GM12865 (cell line): Measurements from ENCODE around the gene RGS19.

Source experiments
- DNase-seq: peaks from one replicate; pipeline ENCODE4 v3.0.0; 2010; ENCODE audit warnings: low read depth
- H3K4me3 ChIP-seq: 2 replicates; pipeline ENCODE4 v1.5.1; 2011; ENCODE audit warnings: mild to moderate bottlenecking, low read depth, low read length, control low read depth
- TF ChIP-seq, protein P1 (sequence below): IDR thresholded peaks from 2 replicates; pipeline ENCODE4 v1.5.1; 2011; ENCODE audit warnings: low read length, control low read depth, low read depth, inconsistent platforms; ENCODE audit not compliant: insufficient read depth; ENCODE audit errors: missing control alignments

The RGS19 gene

DNA sequence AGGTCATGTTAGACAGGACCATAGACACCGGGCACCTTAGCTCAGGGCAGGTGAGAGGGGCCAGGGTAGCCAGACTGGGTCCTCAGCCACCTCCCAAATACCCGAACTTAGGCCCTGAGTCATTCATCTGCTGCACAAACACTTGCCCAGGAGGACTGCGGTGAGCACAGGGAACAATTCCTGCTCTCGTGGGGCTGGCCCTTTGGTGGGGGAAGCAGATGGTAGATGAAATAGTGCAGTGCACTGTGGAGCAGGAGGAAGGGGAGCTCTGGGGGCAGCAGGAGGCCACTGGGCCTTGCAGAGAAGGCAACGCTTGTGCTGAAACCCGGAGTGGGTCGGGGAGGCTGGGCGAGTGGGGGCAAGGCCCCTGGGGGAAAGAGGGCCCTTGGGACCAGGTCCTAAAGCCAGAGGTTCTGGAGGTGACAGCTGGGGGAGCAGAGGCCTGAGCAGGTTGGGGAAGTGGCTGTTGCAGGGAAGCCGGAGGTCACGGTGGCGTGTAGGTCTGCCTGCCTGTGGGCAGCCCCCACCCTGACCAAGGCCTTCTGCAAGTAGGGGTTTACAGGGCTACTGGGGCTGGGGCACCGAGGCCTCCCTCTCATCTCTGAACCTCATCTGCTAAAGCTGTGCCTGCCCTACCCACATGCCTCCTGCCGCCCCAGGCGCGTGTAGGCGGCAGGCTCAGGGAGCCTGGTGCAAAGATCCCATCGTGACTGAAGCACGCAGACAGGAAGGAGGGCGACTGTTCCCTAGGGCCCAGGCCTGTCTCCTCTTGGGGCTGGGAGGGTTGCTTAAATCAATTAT, 32.7 kb upstream of the RGS19 start:
- TF ChIP-seq, protein P1, sequence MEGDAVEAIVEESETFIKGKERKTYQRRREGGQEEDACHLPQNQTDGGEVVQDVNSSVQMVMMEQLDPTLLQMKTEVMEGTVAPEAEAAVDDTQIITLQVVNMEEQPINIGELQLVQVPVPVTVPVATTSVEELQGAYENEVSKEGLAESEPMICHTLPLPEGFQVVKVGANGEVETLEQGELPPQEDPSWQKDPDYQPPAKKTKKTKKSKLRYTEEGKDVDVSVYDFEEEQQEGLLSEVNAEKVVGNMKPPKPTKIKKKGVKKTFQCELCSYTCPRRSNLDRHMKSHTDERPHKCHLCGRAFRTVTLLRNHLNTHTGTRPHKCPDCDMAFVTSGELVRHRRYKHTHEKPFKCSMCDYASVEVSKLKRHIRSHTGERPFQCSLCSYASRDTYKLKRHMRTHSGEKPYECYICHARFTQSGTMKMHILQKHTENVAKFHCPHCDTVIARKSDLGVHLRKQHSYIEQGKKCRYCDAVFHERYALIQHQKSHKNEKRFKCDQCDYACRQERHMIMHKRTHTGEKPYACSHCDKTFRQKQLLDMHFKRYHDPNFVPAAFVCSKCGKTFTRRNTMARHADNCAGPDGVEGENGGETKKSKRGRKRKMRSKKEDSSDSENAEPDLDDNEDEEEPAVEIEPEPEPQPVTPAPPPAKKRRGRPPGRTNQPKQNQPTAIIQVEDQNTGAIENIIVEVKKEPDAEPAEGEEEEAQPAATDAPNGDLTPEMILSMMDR = no peak
- no peak overlapping the region for H3K4me3 ChIP-seq
- DNase-seq = no peak

DNA sequence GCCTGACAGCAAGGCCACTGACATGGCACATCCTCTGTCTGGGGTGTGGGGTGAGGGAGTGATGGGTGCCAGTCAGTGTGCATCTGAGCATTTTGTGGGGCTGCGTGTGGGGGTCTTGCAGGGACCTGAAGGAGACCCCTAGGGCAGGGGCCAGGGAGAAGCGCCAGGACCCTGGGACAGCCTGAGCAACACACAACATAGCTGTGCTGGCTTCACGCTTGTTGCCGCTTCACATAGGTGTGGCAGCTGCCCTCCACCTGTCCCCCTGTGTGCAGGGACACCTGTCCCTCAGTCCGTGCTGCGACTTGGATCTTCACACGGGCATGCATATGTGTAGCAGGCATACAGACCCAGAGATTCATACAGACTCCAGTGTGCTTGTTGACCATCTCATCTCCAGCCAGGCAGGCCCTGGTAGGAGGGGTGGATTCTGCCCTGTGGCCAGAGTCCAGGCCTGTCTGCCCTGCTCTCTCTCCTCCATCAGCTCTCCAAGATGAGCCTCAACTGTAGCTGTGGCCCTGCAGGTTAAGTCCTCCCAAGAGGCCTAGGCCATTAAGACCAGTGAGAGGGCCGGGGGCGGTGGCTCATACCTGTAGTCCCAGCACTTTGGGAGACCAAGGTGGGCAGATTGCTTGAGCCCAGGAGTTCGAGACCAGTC, 31.2 kb upstream of the RGS19 start:
- H3K4me3 ChIP-seq = no peak overlapping the region
- TF ChIP-seq, protein P1 = no peak
- no peak for DNase-seq

DNA sequence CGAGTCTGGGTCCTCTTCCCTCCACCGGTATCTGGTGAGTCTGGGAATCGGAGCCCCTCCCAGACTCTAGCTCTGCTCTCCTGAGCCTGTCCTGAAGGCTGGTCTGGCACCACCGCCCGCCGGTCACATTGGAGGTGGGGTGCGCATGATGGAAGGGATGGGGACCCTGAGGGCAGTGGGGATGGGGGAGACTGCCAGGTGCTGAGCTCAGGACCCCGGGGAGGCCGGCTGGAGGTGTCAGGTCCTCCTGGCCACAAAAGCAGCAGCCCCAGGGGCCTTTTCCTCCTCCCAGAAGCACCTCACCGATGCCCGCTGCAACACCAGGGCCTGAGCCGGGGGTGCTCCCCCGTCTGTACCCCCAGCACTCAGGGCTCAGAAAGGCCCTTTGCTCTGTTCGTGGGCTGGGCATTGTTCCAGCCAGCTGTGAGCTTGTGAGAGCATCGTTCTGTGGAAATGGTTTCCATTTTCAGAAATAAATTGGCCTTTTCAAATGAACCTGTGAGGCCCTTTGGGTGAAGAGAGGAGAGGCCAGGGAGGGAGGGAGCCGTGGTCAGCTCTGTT, 30.6 kb upstream of the RGS19 start:
- no peak overlapping the region for H3K4me3 ChIP-seq
- TF ChIP-seq, protein P1 = no peak
- DNase-seq = no peak

DNA sequence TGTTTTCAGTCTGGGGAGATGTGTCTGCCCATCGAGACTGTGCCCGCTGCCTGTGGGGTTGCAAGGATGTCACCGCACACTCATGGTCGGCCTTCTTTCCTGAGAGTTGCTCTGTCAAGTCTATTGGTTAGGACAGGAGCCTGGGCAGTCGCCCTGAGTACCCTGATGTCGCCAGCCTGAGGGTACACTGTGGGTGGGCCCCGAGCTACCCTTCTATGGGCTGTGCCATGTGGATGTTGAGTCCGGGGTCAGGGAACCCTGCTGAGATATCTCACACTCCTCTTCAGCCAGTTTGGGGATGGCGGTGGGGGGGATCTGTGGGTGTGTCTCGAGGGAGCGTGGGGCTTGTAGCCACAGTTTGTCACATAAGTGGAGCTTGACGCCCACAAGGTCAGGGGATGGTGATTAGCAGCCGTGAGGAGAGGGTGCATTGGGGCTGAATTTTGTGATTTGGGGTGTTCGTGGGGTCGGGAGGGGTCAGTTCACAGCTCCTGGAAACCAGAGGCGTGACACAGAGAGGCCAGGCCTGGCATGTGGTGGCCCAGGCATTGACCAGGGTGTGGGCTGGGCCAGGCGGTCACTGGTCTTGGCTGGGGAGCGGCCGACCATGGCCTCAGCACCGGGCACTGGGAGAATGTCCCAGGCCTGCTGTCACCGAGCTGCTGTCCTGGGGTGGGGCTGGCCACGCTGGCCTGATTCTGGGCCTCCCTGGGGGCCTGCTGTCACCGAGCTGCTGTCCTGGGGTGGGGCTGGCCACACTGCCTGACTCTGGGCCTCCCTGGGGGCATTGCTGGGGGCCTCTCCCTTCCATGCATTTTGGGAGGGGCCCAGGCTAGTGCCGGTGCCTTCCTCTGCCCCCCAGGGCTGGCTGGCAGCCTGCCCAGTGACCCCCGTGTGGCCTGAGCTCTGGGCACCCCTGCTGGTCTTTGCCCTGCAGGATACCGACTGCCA, 29.7 kb upstream of the RGS19 start:
- H3K4me3 ChIP-seq = no peak overlapping the region
- TF ChIP-seq, protein P1 = no peak
- DNase-seq = no peak

DNA sequence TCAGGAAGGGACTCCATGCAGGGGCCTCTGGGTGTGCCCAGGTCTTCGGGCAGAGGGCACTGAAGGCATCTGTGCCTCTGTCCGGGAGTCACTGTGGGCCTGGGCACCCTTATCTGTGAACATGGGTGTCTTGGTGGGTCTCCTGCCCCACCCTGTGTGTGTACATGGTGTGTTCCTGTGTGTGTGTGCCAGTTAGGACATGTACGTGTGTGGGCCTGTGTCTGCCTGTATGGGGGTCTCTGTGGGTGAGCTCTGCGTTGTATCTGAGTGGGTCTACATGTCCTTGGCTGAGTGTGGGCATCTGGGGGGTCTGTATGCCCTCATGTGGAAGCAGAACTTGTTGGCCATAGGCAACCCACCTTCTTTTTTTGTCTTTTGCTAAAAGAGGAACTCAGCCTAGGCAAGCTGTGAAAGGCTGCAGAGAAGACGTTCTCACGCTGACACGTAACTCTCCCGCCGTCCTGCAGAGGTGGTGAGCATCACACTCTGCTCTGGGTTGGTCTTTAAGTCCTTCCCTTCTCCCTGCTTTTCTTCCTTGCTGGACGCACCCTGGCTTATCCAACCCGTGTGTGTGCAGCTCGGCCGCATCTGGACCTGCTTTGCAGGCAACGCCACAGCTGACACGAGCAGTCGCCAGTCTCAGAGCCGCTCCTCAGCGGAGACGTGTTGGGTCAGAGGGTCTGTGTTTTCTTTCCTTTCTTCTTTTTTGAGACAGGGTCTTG, 28.6 kb upstream of the RGS19 start:
- TF ChIP-seq, protein P1 = no peak
- H3K4me3 ChIP-seq = no peak overlapping the region
- DNase-seq = no peak

DNA sequence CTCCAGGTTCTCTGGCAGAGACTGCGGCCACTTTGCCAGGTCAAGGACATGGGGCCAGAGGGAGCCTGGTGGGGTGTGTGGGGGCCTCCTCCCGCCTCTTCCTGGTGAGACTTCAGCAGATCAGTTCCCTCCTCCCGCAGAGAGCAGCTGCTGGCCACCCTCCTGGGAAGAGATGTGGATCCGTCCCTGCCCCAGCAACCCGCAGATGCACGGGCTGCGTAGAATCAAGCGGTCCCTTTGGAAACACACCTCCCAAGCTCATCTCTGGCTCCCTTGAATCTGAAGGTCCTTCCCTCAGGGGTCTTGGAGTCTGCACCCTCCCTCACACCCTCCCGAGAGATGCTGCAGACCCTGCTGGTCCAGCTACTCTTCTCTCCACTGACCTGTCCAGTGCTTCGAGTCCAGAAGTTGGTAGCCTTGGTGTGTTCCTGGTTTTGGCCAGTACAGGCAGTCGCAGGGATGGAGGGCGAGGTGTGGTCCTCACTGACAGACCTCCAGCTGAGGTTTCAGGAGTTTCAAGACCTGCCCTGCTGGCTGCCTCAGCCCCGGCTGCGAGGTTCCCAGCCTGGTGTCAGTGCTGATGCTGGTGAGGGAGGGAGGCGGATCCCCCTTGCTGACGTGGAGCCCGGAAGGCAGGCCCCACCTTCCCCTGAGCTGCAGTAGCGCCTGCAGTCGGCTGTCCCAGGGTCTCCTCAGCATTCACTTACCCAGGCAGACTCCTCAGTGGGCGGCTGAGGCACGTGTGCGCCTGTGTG, 27.8 kb upstream of the RGS19 start, which contains the start of gene NPBWR2:
Gene NPBWR2, minus strand, starts transcription at position 585 of the 755 bp plus-strand sequence. CDS start 734 bp downstream, outside the sequence.
- no peak within 1 kb of the TSS for H3K4me3 ChIP-seq
- TF ChIP-seq, protein P1 = no peak
- no peak for DNase-seq
